ENCODE results near the gene ITGA2B.

GRCh38 chr17:44396946-44397345 lies 7.5 kb upstream of the ITGA2B start:
- TF ChIP-seq CTCF (conservative IDR thresholded peaks at IDR 0.05; ENCODE audit: low read length) (no peak), EZH2phosphoT487 (IDR thresholded peaks at IDR 0.05; ENCODE audit: borderline replicate concordance) (no peak)

All from Loucy (cell line).